Measurements from ENCODE around the gene FANCI.

FANCI gene

GRCh38 chr15:89243691-89244573, at the start of gene FANCI:
TSS of gene FANCI (plus strand) at chr15:89243979. CDS start at chr15:89247648, 3,669 bp downstream.
- DNase-seq: peak; percentile 97

- DNase-seq: no peak
Measured at GRCh38 chr15:89194608-89195007, 49.2 kb upstream of the FANCI start.

- no peak for DNase-seq
Measured at GRCh38 chr15:89195836-89196235, 47.9 kb upstream of the FANCI start.

- DNase-seq: no peak
Measured at GRCh38 chr15:89196241-89196640, 47.5 kb upstream of the FANCI start.

- DNase-seq: peak; percentile 24
Measured at GRCh38 chr15:89196994-89197393, 46.8 kb upstream of the FANCI start.

- DNase-seq: no peak
Measured at GRCh38 chr15:89197503-89197971, 46.2 kb upstream of the FANCI start.

- no peak for DNase-seq
Measured at GRCh38 chr15:89198196-89198595, 45.6 kb upstream of the FANCI start.

GRCh38 chr15:89198934-89199333, 44.8 kb upstream of the FANCI start:
- no peak for DNase-seq

- DNase-seq: no peak
Measured at GRCh38 chr15:89199746-89200145, 44.0 kb upstream of the FANCI start.

GRCh38 chr15:89200182-89200581, 43.6 kb upstream of the FANCI start:
- DNase-seq: no peak

GRCh38 chr15:89201465-89202005, 42.2 kb upstream of the FANCI start:
- DNase-seq: no peak

GRCh38 chr15:89203705-89204273, 40.0 kb upstream of the FANCI start:
- DNase-seq: no peak

- DNase-seq: no peak
Measured at GRCh38 chr15:89205991-89206585, 37.7 kb upstream of the FANCI start.

GRCh38 chr15:89206908-89207331, 36.9 kb upstream of the FANCI start:
- DNase-seq: peak; percentile 58

GRCh38 chr15:89208256-89208655, 35.5 kb upstream of the FANCI start:
- DNase-seq: no peak

GRCh38 chr15:89209057-89209456, 34.7 kb upstream of the FANCI start:
- DNase-seq: no peak

GRCh38 chr15:89211678-89212170, 32.1 kb upstream of the FANCI start:
- no peak for DNase-seq

GRCh38 chr15:89215627-89216026, 28.2 kb upstream of the FANCI start:
- no peak for DNase-seq

- no peak for DNase-seq
Measured at GRCh38 chr15:89217031-89217430, 26.7 kb upstream of the FANCI start.

GRCh38 chr15:89217686-89218376, 25.9 kb upstream of the FANCI start:
- no peak for DNase-seq

GRCh38 chr15:89218531-89218930, 25.2 kb upstream of the FANCI start:
- DNase-seq: no peak

- no peak for DNase-seq
Measured at GRCh38 chr15:89221543-89221942, 22.2 kb upstream of the FANCI start, which contains the start of gene RLBP1. TSS of gene RLBP1 (minus strand) at chr15:89221579. CDS start at chr15:89218975, 2,604 bp downstream.

- DNase-seq: no peak
Measured at GRCh38 chr15:89225588-89225987, 18.2 kb upstream of the FANCI start.

All from COR-L47 (cell line).